Measurements from ENCODE around the gene TLR10.
"Not testable (repeated sequence)": the region's sequence is repeated elsewhere in the genome, so short reads cannot be mapped to it uniquely, and the experiment has no call there.

The TLR10 gene

DNA sequence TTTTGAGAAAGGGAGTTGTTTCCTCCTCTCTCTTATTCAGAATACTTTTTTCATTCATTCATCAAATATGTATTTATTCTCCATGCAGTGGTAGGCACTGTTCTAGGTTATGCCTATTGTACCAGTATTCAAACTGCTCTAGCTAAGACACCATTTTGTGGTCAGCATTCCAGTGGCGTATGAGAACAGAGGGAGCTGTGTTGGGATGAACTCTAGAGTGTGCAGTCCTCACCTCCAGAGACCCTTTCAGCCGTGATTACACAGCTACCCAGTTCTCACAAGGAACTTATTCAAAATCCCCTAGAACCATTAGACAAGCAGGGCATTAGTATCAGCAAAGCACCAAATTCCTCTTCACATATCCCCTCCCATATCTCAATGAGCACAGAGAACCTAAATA, 17.6 kb upstream of the TLR10 start:
- DNase-seq: no peak

DNA sequence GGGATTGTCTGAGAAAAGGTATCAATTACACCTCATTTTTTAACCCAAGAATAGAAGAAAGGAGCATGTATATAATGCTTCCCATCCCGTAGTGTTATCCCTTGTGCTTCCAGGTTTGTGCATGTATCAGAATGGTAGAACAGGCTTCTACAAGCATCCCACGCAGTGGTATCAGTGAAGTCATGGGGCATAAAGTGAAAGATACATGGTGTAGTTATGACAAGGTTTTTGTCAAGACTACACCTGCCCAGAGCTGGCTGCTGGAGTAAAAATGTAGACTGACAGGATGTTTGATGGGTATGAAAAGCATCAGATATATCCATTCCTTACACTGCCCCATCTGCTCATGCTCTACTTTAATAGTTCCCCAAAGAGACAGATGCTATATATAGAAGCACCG, 12.3 kb upstream of the TLR10 start:
- no peak for DNase-seq

DNA sequence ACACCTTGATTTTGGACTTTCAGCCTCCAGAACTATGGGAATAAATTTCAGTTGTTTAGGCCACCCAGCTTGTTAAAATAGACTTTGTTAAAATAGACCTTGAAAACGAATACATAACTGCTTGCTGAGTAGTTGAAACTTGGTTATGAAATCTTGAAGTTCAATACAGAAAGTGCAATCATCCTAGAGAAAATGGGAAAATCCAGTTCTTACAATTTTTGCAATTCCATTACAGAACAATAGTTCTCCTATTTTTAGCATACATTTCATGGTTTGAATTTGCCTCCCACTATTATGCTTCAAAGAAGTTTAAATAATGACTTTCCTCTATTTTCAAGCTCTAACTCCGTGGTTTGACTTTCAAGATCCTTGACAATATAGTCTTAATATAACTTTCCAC, 11.3 kb upstream of the TLR10 start:
- no peak for DNase-seq

DNA sequence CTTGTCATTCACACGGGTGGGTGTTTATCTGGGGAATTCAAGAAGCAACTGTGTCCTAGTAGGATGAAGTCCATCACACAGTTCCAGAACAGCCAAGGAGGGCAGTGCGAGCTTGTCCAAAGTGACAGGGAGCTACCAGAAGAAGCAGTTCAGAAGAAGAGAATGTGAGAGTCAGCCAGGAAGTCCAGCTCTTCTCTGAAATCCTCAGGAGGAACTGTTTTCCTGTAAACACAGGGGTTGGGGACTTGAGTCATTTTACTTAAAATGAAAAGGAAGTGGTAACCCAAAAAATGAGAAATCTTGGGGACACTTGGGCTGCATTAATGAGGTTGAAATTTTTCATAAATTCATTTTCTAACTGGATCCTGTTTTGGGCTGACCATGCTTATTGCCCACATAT, 8.2 kb upstream of the TLR10 start:
- DNase-seq: no peak

DNA sequence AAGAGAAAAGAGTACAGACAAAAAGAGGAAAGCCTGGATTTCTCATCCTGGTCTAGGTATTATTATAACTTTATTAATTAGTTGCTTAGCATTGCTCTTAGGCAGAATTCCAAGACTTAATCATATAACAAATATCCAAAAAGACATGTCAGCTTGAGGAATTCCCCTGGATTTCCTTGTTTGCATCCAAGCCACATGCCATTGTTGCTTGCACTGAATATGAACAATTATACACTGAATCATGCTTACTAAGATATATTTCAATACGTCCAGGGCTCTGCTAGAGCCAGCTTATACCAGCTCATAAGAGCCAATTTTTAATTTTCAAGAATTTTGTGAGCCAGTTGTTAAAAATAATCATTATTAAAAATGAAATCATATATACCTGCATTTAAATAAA, 5.5 kb upstream of the TLR10 start:
- DNase-seq: no peak

DNA sequence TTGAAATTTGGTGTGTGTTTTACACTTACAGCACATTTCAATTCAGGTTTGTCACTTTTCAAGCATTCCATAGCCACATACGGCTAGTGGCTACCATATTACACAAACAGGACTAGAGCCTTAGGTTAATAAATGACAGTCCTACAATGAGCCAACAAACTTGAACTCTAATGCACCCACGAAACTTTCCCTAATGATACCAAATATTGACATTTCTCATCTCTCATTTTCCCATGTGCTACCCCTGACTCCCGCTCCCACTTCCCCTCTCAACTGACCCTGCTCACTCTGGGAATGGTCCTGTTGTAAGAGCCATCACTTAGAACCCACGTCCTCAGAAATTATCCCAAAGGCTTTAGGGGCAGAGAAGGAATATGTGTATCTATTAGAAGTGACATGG, 4.9 kb upstream of the TLR10 start:
- DNase-seq: no peak

DNA sequence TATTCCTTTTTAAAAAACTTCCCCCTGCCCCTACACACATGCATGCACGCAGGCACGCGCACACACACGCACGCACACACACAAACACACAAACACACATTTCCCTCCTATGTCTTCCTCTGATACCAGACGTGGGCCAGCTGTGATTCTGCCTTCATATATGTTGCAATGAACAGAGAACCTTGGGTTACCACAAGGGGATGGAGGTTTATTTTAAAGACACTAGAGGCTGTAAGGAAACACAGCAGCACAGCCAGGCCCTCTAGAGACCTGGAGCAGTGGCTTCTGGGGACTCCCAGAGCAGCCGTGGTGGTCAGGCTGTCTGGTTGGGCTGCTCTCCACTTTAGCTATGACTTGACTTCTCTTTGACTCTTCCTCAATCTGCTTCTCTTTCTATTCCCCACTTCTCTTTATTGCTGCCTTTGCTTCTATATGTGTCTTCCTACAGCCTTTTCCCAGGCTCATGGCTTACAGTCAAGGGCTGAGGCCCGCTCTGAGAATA, 3.2 kb upstream of the TLR10 start:
- no peak for DNase-seq

DNA sequence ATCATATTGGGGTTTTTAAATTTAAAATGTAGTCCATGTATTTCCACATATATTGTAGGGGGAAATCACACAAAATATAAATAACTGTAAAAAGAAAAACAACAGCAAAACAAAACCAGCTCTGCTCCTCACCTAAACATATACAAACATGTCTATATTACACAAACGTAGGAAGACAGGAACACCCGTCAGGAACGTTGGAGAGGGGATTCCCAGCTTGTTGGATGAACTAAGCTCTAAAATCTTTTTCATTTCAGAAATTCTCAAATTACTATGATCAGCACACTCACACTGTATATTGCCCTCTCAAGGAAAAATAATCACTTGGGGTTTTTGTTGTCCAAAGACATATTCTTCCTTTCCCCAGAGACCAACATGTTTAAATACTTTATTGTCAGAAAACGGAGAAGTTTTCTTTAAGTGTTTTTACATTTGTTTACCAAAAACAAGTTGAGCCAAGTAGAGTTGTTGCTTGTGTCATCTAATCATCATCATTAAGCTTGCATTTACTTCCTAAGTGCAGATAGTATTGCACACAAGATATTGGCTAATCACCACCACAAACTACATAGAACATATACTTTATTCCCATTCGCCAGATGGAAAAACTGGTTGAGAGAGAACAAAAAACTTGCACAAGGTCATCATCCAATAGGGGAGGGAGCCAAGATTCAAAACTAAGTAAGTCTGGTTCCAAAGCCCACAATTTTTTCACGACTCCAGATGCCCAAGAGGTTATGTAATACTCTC, 2.4 kb upstream of the TLR10 start:
- DNase-seq: no peak

DNA sequence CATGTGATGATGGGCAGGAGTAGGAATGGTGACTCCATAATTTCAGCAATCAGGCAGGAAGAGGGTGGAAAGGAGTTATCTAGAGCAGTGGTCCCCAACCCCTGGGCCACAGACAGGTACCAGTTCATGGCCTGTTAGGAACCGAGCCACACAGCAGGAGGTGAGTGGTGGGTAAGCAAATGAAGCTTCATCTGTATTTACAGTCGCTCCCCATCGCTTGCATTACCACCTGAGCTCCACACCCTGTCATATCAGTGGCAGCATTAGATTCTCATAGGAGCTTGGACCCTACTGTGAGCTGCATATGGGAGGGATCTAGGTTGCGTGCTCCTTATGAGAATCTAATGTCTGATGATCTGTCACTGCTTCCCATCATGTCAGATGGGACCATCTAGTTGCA, 1.4 kb upstream of the TLR10 start:
- DNase-seq: no peak

DNA sequence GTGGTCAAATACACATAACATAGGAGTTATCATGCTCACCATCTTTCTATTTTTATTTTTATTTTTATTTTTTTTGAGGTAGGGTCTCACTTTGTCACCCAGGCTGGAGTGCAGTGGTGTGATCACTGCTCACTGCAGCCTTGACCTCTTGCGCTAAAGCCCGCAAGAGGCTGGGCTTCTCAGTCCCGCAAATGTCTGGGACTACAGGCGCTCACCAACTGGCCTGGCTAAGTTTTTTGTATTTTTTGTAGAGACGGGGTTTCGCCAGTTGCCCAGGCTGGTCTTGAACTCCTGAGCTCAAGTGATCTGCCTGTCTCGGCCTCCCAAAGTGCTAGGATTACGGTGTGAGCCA, 295 bp upstream of the TLR10 start:
- no peak for DNase-seq

DNA sequence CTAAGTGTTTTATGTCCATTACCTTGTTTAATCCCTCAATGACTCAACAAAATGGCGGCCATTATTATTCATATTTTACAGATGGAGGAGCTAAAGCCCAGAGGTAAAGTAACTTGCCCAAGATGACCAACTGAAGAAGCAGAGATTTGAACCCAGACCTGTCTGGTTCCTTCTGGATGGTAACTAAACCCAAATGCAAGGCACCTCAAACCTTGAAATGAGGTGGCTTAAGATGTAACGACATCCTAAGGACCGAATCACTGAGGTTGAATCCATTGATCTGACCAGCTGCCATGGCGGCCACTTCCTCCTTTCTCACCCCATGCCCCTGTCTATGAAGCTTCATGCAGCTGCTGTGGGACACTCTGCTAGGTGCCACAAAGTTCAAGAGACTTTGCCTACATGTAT, 932 bp downstream of the TLR10 start:
- no peak for DNase-seq

DNA sequence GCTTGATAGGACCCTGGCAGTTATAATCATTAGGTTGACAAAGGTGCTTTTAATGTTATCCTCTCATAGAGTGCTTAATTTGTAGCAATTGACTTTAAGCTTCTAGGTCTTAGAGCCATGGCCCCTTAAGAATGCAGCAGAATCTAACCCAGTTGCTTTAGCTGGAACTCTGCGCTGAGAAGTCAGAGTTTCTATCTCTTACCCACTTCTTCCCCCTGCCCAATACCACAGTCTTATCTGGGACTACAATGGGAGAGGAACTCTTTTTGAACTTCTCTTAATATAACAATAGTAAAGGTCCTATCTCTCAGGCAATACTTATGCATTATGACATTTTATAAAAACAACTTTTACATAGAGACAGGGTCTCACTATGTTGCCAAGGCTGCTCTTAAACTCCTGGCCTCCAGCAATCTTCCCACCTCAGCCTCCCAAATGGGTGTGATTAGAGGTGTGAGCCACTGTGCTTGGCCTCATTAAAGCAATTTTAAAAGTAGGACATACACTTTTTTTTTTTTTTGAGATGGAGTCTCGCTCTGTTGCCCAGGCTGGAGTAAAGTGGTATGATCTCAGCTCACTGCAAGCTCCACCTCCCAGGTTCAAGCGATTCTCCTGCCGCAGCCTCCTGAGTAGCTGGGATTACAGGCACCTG, 1.8 kb downstream of the TLR10 start:
- no peak for DNase-seq

DNA sequence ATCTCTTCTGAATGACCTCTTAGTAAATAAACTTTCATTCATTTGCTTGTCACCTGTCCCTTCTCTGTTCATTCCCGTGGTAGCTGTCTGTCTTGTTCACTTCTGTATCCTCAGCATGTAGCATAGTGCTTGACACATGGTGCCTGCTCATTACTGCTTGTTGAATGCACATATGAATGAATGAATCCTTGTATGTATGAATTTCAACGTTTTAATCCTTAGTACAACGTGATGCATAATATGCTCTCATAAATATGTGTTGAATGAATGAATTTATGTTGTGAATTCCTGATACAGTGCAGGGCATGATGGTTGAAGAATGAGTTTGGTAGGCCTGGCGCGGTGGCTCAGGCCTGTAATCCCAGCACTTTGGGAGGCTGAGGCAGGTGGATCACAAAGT, 3.0 kb downstream of the TLR10 start:
- DNase-seq: no peak

DNA sequence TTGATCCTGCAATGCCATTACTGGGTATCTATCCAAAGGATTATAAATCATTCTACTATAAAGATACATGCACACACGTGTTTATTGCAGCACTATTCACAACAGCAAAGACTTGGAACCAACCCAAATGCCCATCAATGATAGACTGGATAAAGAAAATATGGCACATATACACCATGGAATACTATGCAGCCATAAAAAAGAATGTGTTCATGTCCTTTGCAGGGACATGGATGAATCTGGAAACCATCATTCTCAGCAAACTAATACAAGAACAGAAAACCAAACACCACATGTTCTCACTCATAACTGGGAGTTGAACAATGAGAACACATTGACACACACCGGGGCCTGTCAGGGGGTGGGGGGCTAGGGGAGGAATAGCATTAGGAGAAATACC, 4.9 kb downstream of the TLR10 start:
- DNase-seq: not testable (repeated sequence)

DNA sequence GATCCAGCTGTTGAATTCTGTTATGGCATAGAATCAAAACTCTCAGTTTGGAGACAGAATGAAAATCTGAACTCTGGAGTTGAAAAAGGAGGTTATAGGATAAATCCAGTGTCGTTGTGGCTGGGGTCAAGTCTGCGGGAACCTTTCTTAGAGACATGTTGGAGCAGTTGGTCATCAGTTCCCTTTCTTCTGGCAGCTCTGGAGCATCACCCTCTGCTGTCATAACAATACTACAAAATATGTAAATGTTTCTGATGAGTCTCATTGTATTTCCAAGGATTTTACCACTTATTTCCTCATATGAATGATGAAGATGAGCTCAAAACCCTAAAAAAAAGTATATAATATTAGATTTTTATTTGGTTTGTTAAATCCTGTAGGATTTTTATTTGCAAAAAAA, 7.5 kb downstream of the TLR10 start:
- DNase-seq: no peak

DNA sequence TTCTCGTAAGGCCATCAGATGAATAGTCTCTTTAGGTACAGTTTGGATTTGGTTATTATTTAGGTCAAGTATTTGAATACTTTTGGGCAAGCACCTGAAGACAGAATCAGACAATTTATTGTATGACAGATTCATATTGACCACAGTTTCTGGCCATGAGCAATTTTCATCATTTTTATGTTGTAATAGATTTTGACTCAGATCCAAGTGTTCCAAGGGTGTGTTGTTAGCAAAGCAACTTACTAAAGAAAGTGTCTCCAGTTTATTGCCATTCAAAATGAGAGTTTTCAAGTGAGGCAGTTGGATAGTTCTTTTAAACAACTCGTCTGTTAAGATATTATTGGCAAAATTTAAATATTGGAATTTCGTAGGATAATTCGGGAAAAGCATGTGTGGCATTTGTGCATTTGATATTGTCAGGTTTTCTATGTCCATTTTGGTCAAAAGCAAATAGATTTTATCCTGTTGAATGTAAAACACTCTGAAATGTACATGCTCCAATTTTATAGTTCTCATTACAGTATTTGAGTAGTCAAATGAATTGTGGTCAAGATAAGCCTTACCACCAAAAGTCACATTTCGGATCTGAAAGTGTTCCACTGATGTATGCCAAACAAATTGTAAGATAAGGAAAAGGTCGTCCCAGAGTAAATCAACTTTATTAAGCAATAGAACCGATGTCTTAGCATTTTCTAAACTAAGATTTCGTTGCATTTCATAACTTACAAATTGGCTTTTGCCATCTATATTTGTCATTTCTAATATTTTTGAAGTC, 8.4 kb downstream of the TLR10 start:
- no peak for DNase-seq

DNA sequence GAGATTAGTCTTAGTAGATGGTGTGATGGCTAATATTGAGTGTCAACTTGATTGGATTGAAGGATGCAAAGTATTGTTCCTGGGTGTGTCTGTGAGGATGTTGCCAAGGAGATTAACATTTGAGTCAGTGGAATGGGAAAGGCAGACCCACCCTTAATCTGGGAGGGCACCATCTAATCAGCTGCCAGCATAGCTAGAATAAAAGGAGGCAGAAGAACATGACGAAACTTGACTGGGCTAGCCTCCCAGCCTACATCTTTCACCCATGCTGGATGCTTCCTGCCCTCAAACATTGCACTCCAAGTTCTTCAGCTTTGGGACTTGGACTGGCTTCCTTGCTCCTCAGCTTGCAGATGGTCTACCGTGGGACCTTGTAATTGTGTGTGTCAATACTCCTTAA, 12.5 kb downstream of the TLR10 start:
- not testable (repeated sequence) for DNase-seq

DNA sequence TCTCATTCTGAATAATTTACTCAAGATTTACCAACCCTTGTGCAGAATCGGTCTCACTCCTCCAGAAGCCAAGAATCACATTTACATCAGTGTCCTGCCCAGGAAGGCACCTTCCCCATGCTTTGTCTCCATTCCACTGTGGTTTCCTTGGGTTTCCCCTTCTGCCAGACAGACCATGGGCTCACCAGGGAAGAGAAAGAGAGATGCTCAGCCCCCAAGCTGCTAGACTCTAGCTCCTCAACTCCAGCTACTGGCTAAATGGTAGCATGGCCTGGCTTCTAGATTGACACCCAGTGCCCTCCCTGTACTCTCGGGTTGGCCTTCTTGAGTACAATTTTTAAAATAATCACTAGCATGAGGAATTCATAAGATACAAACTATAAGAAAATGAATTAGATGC, 12.9 kb downstream of the TLR10 start:
- DNase-seq: no peak

DNA sequence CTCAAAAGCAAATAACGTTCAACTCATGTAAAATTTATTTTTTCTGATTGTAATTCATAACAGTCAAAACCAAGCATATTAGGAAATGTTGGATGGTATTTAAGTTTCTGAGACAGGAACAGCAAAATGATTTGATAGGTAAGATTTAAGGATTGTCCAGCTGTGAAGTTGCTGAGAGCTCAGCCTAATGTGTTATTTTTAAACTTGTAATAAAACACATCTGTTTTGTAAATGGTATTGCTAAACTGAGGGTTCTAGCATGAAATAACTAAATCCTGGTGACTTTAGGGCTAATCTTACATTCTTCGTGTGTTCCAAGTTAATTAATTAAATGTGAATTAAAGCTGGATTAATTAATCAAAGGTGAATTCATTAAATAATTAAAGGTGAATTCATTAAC, 13.3 kb downstream of the TLR10 start:
- no peak for DNase-seq

DNA sequence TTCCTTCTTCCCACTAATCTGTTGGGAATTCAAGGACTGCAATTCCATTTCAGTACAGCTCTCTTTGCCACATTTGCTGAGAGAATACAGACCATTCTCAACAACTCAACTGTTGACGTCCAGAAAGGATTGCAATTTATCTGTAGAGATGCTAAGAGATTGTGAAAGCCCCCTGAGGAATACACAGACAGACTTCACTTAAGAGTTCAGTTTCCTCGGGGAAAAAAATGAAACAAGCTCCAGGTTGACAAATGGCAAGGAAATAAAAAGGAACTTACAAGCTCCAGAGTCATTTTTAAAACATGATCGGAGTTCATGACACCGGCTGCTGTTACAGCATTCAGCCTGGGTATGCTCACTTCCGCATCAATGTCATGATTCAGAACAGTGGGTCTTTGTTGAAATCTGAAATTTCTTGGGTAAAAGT, 13.8 kb downstream of the TLR10 start:
- DNase-seq: no peak

DNA sequence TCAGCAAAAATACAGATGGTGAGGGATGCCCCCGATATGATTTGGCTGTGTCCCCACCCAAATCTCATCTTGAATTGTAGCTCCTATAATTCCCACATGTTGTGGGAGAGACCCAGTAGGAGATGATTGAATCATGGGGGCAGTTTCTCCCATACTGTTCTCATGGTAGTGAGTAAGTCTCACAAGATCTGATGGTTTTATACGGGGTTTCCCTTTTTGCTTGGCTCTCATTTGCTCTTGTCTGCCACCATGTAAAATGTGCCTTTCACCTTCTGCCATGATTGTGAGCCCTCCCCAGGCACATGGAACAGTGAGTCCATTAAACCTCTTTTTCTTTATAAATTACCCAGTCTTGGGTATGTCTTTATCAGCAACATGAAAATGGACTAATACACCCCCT, 15.8 kb downstream of the TLR10 start:
- DNase-seq: not testable (repeated sequence)

DNA sequence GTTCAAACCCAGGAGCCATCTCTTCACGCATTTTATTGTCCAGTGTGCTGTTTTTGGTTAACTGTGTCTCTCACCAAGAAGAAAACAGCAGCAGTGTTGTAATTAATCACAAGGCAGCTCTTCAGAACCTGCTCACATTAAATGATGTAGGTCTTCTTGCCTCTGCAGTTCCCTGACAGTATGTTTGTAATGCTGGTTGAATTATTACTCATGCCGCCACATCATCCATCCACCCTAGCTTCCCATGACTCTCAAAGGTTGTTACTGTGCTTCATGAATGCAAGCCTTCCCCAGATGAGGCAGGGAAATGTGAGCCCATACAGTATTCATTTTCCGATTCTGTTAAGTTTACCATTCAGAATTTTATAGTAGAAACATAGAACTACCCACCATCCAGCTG, 17.4 kb downstream of the TLR10 start:
- no peak for DNase-seq

DNA sequence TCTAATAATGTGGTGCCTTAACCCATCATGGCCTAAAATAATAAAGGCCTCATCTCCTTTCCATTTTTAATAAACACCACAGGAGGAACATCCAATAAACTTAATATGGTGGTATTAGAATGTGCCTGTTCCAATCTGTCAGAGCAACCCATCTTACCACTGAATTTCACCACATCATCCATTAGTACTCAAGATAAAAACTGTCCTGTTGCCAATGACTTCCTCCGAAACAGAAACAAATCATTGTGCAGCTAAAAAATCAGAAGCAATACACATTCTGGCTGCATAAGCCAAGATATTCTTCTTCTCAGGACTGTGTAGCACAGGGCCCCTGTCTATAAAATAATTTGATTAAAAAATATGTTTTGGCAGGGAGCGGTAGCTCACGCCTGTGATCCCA, 18.5 kb downstream of the TLR10 start:
- DNase-seq: no peak

DNA sequence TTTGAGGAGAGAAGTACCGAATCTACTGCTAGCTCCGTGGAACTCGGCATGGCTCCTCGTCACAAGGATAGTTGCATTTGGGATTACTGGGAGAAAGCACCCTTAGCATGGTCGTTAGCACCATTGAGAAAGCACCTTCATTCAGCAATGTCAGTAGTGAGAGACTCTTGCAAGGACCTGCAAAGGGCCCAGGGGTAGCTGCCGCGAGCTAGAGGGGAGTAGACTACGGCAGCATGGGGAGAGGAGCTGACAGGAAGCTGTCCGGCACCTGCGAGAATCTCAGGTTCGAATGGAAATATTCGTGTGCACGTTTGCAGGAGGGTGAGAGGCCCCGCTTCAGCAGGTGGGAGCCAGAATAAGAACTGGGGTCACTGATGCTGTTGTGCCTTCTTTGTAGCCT, 20.2 kb downstream of the TLR10 start:
- DNase-seq: no peak

Data from NCI-H1048 (cell line).